ENCODE data around the gene PARN. TPM values are rescaled to one million over a fixed set of nuclear protein-coding genes. Genes with fewer than 3 reads are reported as not detected.

PARN gene
- total RNA-seq, 2 donors from 2014 or later: 19.5 to 26.0 TPM

- DNase-seq (ENCODE audit: low spot score): peak; percentile 55
- no peak for TF ChIP-seq CTCF (IDR thresholded peaks at IDR 0.05)
- peaks cover 33% of the 10 kb centered on the region for H3K36me3 ChIP-seq
- peak overlapping the region; percentile 55 to 89 for H3K4me3 ChIP-seq
- H3K27ac ChIP-seq: peak overlapping the region; percentile 78 to 89
- peaks cover 0 to 28% of the 10 kb centered on the region in 2 donors for H3K4me1 ChIP-seq
- no peaks in the 10 kb centered on the region for H3K27me3 ChIP-seq
- H3K9me3 ChIP-seq: no peaks in the 10 kb centered on the region
Measured at GRCh38 chr16:14628806-14629611, 1.1 kb downstream of the PARN start.

GRCh38 chr16:14627078-14627477 lies 3.0 kb downstream of the PARN start:
- peaks cover 0 to 20% of the 10 kb centered on the region in 2 donors for H3K4me1 ChIP-seq
- no peak overlapping the region for H3K27ac ChIP-seq
- H3K27me3 ChIP-seq: no peaks in the 10 kb centered on the region
- peaks cover 45% of the 10 kb centered on the region for H3K36me3 ChIP-seq
- no peak for TF ChIP-seq CTCF (IDR thresholded peaks at IDR 0.05)
- no peak for DNase-seq (ENCODE audit: low spot score)
- no peak overlapping the region for H3K4me3 ChIP-seq
- H3K9me3 ChIP-seq: no peaks in the 10 kb centered on the region

GRCh38 chr16:14618566-14618965 lies 11.5 kb downstream of the PARN start:
- Histone ChIP-seq H3K4me3 (no peak overlapping the region), H3K36me3 (peaks cover 59% of the 10 kb centered on the region), H3K27me3 (no peaks in the 10 kb centered on the region), H3K9me3 (no peaks in the 10 kb centered on the region), H3K4me1 (no peaks in the 10 kb centered on the region), H3K27ac (no peak overlapping the region)
- no peak for DNase-seq (ENCODE audit: low spot score)
- TF ChIP-seq CTCF (IDR thresholded peaks at IDR 0.05): no peak

DNA sequence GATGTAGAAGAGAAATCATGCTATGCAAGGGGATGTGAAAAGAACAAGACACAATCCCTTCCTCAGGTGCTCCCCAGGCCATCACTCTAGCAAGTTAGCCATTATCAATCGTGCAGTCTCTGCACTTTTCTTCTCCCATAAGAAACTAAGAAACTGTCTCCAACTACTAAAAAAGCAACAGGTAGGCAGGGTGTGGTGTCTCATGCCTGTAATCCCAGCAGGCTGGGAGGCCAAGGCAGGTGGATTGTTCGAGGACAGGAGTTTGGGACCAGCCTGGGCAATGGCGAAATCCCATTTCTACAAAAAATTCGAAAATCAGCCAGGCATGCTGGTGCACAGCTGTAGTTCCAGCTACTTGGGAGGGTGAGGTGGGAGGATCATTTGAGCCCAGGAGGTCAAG lies 13.8 kb downstream of the PARN start:
- TF ChIP-seq CTCF (IDR thresholded peaks at IDR 0.05): no peak
- Histone ChIP-seq H3K4me3 (no peak overlapping the region), H3K36me3 (peaks cover 48% of the 10 kb centered on the region), H3K4me1 (no peaks in the 10 kb centered on the region), H3K27ac (no peak overlapping the region), H3K9me3 (no peaks in the 10 kb centered on the region), H3K27me3 (no peaks in the 10 kb centered on the region)
- DNase-seq (ENCODE audit: low spot score): peak; percentile 36

DNA sequence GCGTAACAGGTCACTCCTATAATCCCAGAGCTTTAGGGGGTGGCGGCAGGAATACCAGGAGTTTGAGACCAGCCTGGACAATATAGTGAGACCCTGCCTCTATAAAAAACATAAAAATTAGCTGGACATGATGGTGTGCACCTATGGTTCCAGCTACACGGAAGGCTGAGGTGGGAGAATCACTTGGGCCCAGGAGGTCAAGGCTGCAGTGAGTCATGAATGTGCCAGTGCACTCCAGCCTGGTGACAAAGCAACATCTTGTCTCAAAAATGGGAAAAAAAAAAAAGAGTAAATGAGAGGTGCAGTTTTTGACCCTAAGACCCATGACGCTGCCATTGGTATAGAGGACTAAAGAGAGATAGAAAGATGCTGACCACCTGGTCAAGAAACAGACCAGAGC lies 16.1 kb downstream of the PARN start:
- no peaks in the 10 kb centered on the region for H3K9me3 ChIP-seq
- H3K4me1 ChIP-seq: no peaks in the 10 kb centered on the region
- peaks cover 56% of the 10 kb centered on the region for H3K36me3 ChIP-seq
- H3K27ac ChIP-seq: no peak overlapping the region
- no peak overlapping the region for H3K4me3 ChIP-seq
- no peaks in the 10 kb centered on the region for H3K27me3 ChIP-seq
- DNase-seq (ENCODE audit: low spot score): peak; percentile 4
- TF ChIP-seq CTCF (IDR thresholded peaks at IDR 0.05): no peak

DNA sequence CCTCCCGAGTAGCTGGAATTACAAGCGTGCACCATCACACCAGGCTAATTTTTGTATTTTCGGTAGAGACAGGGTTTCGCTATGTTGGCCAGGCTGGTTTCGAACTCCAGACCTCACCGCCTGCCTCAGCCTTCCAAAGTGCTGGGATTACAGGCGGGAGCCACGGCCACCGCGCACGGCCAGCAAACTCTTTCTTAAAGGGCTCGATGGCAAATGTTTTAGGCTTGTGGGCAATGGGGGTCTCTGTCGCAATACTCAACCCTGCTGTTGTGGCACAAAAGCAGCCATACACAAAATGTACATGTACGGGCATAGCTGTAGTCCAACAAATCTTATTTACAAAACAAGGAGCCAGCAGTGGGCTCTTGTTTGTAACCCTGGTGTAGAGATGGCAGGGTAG lies 18.4 kb downstream of the PARN start:
- peak; percentile 4 for DNase-seq (ENCODE audit: low spot score)

More for the DNA sequence above, 18.4 kb downstream of the PARN start:
- H3K36me3 ChIP-seq: peaks cover 64% of the 10 kb centered on the region
- H3K27me3 ChIP-seq: no peaks in the 10 kb centered on the region
- no peak overlapping the region for H3K27ac ChIP-seq
- no peak for TF ChIP-seq CTCF (IDR thresholded peaks at IDR 0.05)
- H3K4me3 ChIP-seq: no peak overlapping the region
- no peaks in the 10 kb centered on the region for H3K4me1 ChIP-seq
- H3K9me3 ChIP-seq: no peaks in the 10 kb centered on the region
